GM12878 (cell line): ENCODE data around the gene SETD7. TPM values are rescaled to one million over a fixed set of nuclear protein-coding genes. Genes with fewer than 3 reads are reported as not detected.

ENCODE experiments used
- ATAC-seq: fragments of 200-7000 bp; cut with Tn5 transposase; 3 replicates; pipeline ENCODE4 v1.9.1; 2020; ENCODE audit warnings: mild to moderate bottlenecking, moderate library complexity
- BruUV-seq: library from RNA; stranded (reverse); fragments of 400-500 nt; replicated peaks from 2 replicates; lab custom pipeline; 2021; lab: Mats Ljungman, UMichigan
- CTCF ChIA-PET: fragments of 300-600 bp; sonication (Branson Sonifier 250); formaldehyde crosslinking; extraction: SDS; loops from one replicate; lab custom pipeline; 2021; ENCODE audit warnings: inconsistent platforms; lab: Yijun Ruan, JAX
- POLR2A ChIA-PET: fragments of 350-600 bp; formaldehyde crosslinking; extraction: SDS; loops from one replicate; lab custom pipeline; 2021; ENCODE audit warnings: inconsistent platforms; lab: Charles Lee
- RAD21 ChIA-PET: fragments of 300-600 bp; sonication (Branson Sonifier 250); formaldehyde crosslinking; loops from one replicate; lab custom pipeline; 2023; ENCODE audit warnings: antibody characterized with exemption; ENCODE audit not compliant: unreplicated experiment; lab: Charles Lee
- SMC1A ChIA-PET: fragments of 300-600 bp; sonication (Branson Sonifier 250); formaldehyde crosslinking; loops from one replicate; lab custom pipeline; 2023; ENCODE audit not compliant: unreplicated experiment, uncharacterized antibody; lab: Charles Lee
- DNase-seq: peaks from one replicate; pipeline ENCODE4 v3.0.0-alpha.2; 2011; ENCODE audit warnings: low read depth, low spot score
- FAIRE-seq: peaks from 3 replicates; lab custom pipeline; 2011; peaks lifted over from hg19 to GRCh38; lab: Jason Lieb, UNC
- H2AFZ ChIP-seq: 2 replicates; pipeline ENCODE4 v1.6.0; 2011; ENCODE audit warnings: low read depth, low read length, control low read depth; ENCODE audit not compliant: control insufficient read depth
- H3K27ac ChIP-seq: 2 replicates; pipeline ENCODE4 v1.5.1; 2011; ENCODE audit warnings: control low read depth; ENCODE audit not compliant: control insufficient read depth, insufficient read depth
- H3K27me3 ChIP-seq, 2 experiments: replicated peaks in 1 of 2; 2 replicates each; pipeline versions ENCODE4 v1.6.0 to v1.6.1; 2011; ENCODE audit warnings: low read length in 1 of 2; ENCODE audit not compliant: control insufficient read depth in 2 of 2, insufficient read depth in 2 of 2
- H3K36me3 ChIP-seq, 2 experiments: 2 replicates each; pipeline ENCODE4 v1.5.1; 2011; ENCODE audit warnings: low read length in 1 of 2; ENCODE audit not compliant: control insufficient read depth in 2 of 2, insufficient read depth in 2 of 2
- H3K4me1 ChIP-seq: 2 replicates; pipeline ENCODE4 v1.6.1; 2011; ENCODE audit warnings: mild to moderate bottlenecking, low read length, moderate library complexity, mixed read lengths; ENCODE audit not compliant: control insufficient read depth, insufficient read depth
- H3K4me2 ChIP-seq: 2 replicates; pipeline ENCODE4 v1.6.0; 2011; ENCODE audit warnings: control low read depth; ENCODE audit not compliant: control insufficient read depth, insufficient read depth
- H3K4me3 ChIP-seq: fragments of 200-600 bp; sonication (generic); 2 replicates; pipeline ENCODE4 v1.5.1; 2016
- H3K79me2 ChIP-seq: 2 replicates; pipeline ENCODE4 v1.6.0; 2011; ENCODE audit warnings: low read length; ENCODE audit not compliant: control insufficient read depth, insufficient read depth
- H3K9ac ChIP-seq: 2 replicates; pipeline ENCODE4 v1.8.0; 2011; ENCODE audit warnings: low read length, control low read depth, mixed read lengths; ENCODE audit not compliant: control insufficient read depth, insufficient read depth
- H3K9me3 ChIP-seq: replicated peaks from 3 replicates; pipeline ENCODE4 v1.5.1; 2011; ENCODE audit warnings: mild to moderate bottlenecking, low read length; ENCODE audit not compliant: control insufficient read depth, insufficient read depth
- H4K20me1 ChIP-seq: 2 replicates; pipeline ENCODE4 v1.6.0; 2011; ENCODE audit not compliant: control insufficient read depth, insufficient read depth
- EGR1 ChIP-seq, 2 experiments: IDR thresholded peaks; 1 replicate in 1 of 2; 2 replicates in 1 of 2; pipeline ENCODE4 v1.6.1; 2011 to 2012; ENCODE audit warnings: low read depth in 2 of 2, low read length in 2 of 2, borderline replicate concordance in 1 of 2, mild to moderate bottlenecking in 1 of 2, moderate library complexity in 1 of 2
- KAT2A ChIP-seq: conservative IDR thresholded peaks from 2 replicates; pipeline ENCODE4 v1.6.1; 2011; ENCODE audit warnings: low read depth, low read length; ENCODE audit not compliant: control insufficient read depth
- MAX ChIP-seq: IDR thresholded peaks from 2 replicates; pipeline ENCODE4 v1.6.1; 2012; ENCODE audit warnings: low read depth, low read length, improper control_type of control experiment
- NBN ChIP-seq: fragments of 450-650 bp; IDR thresholded peaks from 2 replicates; pipeline ENCODE4 v1.6.1; 2016
- NKRF ChIP-seq: fragments of 450-650 bp; conservative IDR thresholded peaks from 2 replicates; pipeline ENCODE4 v1.6.1; 2017; ENCODE audit warnings: mild to moderate bottlenecking, moderate library complexity
- PRDM15 ChIP-seq: fragments of 450-650 bp; formaldehyde crosslinking; IDR thresholded peaks from 2 replicates; pipeline ENCODE4 v1.4.0; 2020; ENCODE audit warnings: mild to moderate bottlenecking, moderate library complexity
- RB1 ChIP-seq: fragments of 450-650 bp; formaldehyde crosslinking; IDR thresholded peaks from 2 replicates; pipeline ENCODE4 v1.6.1; 2017; ENCODE audit warnings: mild to moderate bottlenecking, borderline replicate concordance
- RCOR1 ChIP-seq: conservative IDR thresholded peaks from 2 replicates; pipeline ENCODE4 v1.6.1; 2012; ENCODE audit warnings: low read depth, low read length, improper control_type of control experiment
- SUPT20H ChIP-seq: IDR thresholded peaks from 2 replicates; pipeline ENCODE4 v1.6.1; 2011; ENCODE audit warnings: low read depth, mild to moderate bottlenecking, low read length, moderate library complexity, borderline replicate concordance; ENCODE audit not compliant: control insufficient read depth
- TCF12 ChIP-seq: IDR thresholded peaks from 2 replicates; pipeline ENCODE4 v1.6.1; 2011; ENCODE audit warnings: low read depth, mild to moderate bottlenecking, low read length
- WGBS: methylation state at CpG from one replicate; pipeline ENCODE4 v1.1.6; 2016; ENCODE audit warnings: low lambda C conversion rate; ENCODE audit not compliant: insufficient replicate concordance, insufficient coverage; ENCODE audit errors: missing lambda C conversion rate; 5-methylcytosine and 5-hydroxymethylcytosine counted together
- in situ Hi-C: fragments of 300-500 bp; cut with MboI; formaldehyde crosslinking; loops from 9 replicates; pipeline ENCODE4 v1.14.3; 2018; ENCODE audit warnings: mixed read lengths
- intact Hi-C: fragments of 100-400 bp; cut with micrococcal nuclease; formaldehyde crosslinking; loops from one replicate; pipeline ENCODE4 v1.14.2; 2022; ENCODE audit not compliant: unreplicated experiment
- polyA plus RNA-seq, 11 experiments: library from polyadenylated mRNA; depleted of rRNA in 4 of 11; unstranded in 6 of 11; stranded (reverse) in 5 of 11; fragments of >200 nt; fragmentation: Nextera tagmentation in 4 of 11; fragmentation: Illumina TruSeq in 1 of 11; extraction: Ambion mirVana in 4 of 11; extraction: Trizol in 1 of 11; gene quantifications; 1 replicate in 1 of 11; 2 replicates in 10 of 11; pipeline versions ENCODE4 v1.2.1 to v1.2.3, GENCODE V29; 2011 to 2016; ENCODE audit warnings: inconsistent platforms in 2 of 11, missing spikeins in 2 of 11, low read depth in 1 of 11
- total RNA-seq, 4 experiments: library from RNA; depleted of rRNA in 3 of 4; stranded (reverse); fragments of >200 nt in 3 of 4; fragmentation: Illumina TruSeq in 1 of 4; extraction: Trizol in 1 of 4; gene quantifications; 2 replicates each; pipeline versions ENCODE4 v1.2.1 to v1.2.3, GENCODE V29; 2013 to 2021
- TF ChIP-seq, protein P1 (sequence below): fragments of 450-650 bp; IDR thresholded peaks from 2 replicates; pipeline ENCODE4 v1.6.1; 2017; ENCODE audit warnings: mild to moderate bottlenecking, moderate library complexity

The SETD7 gene
- total and polyA plus RNA-seq, 10 of the 15 experiments (the other 5 are each of a cell fraction or from before 2014, with no cell fraction given): 0.03 to 0.82 (median 0.44) TPM

- Histone ChIP-seq H3K9ac (peak overlapping the region; percentile 74), H3K4me3 (peak overlapping the region; percentile 82), H3K4me1 (peaks cover 12% of the 10 kb centered on the region), H3K4me2 (peak overlapping the region; percentile 32), H3K9me3 (no peaks in the 10 kb centered on the region), H3K27ac (peak overlapping the region; percentile 78), H3K27me3 (no peaks in the 10 kb centered on the region), H4K20me1 (no peaks in the 10 kb centered on the region), H2AFZ (peak overlapping the region; percentile 88), H3K36me3 (no peaks in the 10 kb centered on the region), H3K79me2 (peaks cover 49% of the 10 kb centered on the region)
- under 1% methylated on average over 61 of the region's 76 CpGs for whole genome bisulfite sequencing
- in situ Hi-C loops (no loop called here), intact Hi-C loops (loop anchor here (2.0 to 10.0 kb wide), 3 partner anchors 75 to 371 kb away; partner anchors contain the start of genes NAA15 and NDUFC1)
- SMC1A ChIA-PET: no interaction called here
- CTCF ChIA-PET: interaction anchor here (0.8 to 1.1 kb wide), 5 partner anchors 9 to 77 kb away, joined by 3 to 4 read pairs (median 3); no protein-coding TSS in a partner anchor
- peak; percentile 91 for ATAC-seq
- POLR2A ChIA-PET: interaction anchor here (0.6 to 0.7 kb wide), 4 partner anchors 34 to 346 kb away, joined by 3 to 4 read pairs (median 3); no protein-coding TSS in a partner anchor
- RAD21 ChIA-PET: interaction anchor here (0.8 to 1.2 kb wide), 2 partner anchors 74 to 153 kb away, joined by 3 to 6 read pairs; partner anchors contain the start of gene NAA15
- BruUV-seq: no TSS peak
- DNase-seq: peak; percentile 90
- FAIRE-seq: no peak
- TF ChIP-seq EGR1 (IDR thresholded peaks at IDR 0.05; ENCODE audit: borderline replicate concordance in 1 of 2, low read depth in 2 of 2, low read length in 2 of 2) (peak in 1 of 2 experiments; percentile 92; a peak in 2 of 3 replicates), NKRF (peak; percentile 57; the same call in 1 of the 2 replicates), TCF12 (peak; percentile 28; the same call in 1 of the 2 replicates), KAT2A (no peak), PRDM15 (CRISPR knock-in tag) (no peak), RB1 (no peak; the same call in 1 of the 2 replicates), NBN (peak; percentile 91), SUPT20H (no peak), RCOR1 (peak; percentile 98), MAX (peak; percentile 11)
- TF ChIP-seq, protein P1, sequence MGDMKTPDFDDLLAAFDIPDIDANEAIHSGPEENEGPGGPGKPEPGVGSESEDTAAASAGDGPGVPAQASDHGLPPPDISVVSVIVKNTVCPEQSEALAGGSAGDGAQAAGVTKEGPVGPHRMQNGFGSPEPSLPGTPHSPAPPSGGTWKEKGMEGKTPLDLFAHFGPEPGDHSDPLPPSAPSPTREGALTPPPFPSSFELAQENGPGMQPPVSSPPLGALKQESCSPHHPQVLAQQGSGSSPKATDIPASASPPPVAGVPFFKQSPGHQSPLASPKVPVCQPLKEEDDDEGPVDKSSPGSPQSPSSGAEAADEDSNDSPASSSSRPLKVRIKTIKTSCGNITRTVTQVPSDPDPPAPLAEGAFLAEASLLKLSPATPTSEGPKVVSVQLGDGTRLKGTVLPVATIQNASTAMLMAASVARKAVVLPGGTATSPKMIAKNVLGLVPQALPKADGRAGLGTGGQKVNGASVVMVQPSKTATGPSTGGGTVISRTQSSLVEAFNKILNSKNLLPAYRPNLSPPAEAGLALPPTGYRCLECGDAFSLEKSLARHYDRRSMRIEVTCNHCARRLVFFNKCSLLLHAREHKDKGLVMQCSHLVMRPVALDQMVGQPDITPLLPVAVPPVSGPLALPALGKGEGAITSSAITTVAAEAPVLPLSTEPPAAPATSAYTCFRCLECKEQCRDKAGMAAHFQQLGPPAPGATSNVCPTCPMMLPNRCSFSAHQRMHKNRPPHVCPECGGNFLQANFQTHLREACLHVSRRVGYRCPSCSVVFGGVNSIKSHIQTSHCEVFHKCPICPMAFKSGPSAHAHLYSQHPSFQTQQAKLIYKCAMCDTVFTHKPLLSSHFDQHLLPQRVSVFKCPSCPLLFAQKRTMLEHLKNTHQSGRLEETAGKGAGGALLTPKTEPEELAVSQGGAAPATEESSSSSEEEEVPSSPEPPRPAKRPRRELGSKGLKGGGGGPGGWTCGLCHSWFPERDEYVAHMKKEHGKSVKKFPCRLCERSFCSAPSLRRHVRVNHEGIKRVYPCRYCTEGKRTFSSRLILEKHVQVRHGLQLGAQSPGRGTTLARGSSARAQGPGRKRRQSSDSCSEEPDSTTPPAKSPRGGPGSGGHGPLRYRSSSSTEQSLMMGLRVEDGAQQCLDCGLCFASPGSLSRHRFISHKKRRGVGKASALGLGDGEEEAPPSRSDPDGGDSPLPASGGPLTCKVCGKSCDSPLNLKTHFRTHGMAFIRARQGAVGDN: 0 out of 2 replicates have a peak, but pooled peaks have one; percentile 18
Observed at GRCh38 chr4:139453371-139454110, 102.5 kb downstream of the SETD7 start.
